Measurements from ENCODE around the gene DESI2.

DESI2 gene

GRCh38 chr1:244751271-244751895, 98.5 kb downstream of the DESI2 start:
- Histone ChIP-seq H3K27me3 (no peaks in the 10 kb centered on the region), H3K36me3 (no peaks in the 10 kb centered on the region), H3K27ac (no peak overlapping the region), H3K4me3 (ENCODE audit: low read depth in 1 of 2, low read length in 1 of 2) (no peak overlapping the region), H3K9me3 (no peaks in the 10 kb centered on the region), H3K4me1 (ENCODE audit: control insufficient read depth in 1 of 2, insufficient read depth in 1 of 2, low read depth in 1 of 2, low read length in 1 of 2) (no peaks in the 10 kb centered on the region)
- TF ChIP-seq CTCF (IDR thresholded peaks at IDR 0.05), result no peak

- Histone ChIP-seq H3K36me3 (no peaks in the 10 kb centered on the region), H3K27me3 (no peaks in the 10 kb centered on the region), H3K9me3 (no peaks in the 10 kb centered on the region), H3K4me3 (ENCODE audit: low read depth in 1 of 2, low read length in 1 of 2) (no peak overlapping the region), H3K27ac (no peak overlapping the region), H3K4me1 (ENCODE audit: control insufficient read depth in 1 of 2, insufficient read depth in 1 of 2, low read depth in 1 of 2, low read length in 1 of 2) (no peaks in the 10 kb centered on the region)
- TF ChIP-seq CTCF (IDR thresholded peaks at IDR 0.05), result no peak
Observed at GRCh38 chr1:244755673-244756072, 102.7 kb downstream of the DESI2 start.

- Histone ChIP-seq H3K9me3 (no peaks in the 10 kb centered on the region), H3K27me3 (peaks cover 2% of the 10 kb centered on the region), H3K27ac (no peak overlapping the region), H3K4me3 (ENCODE audit: low read depth in 1 of 2, low read length in 1 of 2) (no peak overlapping the region), H3K36me3 (no peaks in the 10 kb centered on the region), H3K4me1 (ENCODE audit: control insufficient read depth in 1 of 2, insufficient read depth in 1 of 2, low read depth in 1 of 2, low read length in 1 of 2) (no peaks in the 10 kb centered on the region)
- no peak for TF ChIP-seq CTCF (IDR thresholded peaks at IDR 0.05)
Observed at GRCh38 chr1:244757091-244757939, 104.4 kb downstream of the DESI2 start.
